ENCODE data around the gene DNAAF6.

Gene DNAAF6

GRCh38 chrX:107290019-107290418, 83.6 kb downstream of the DNAAF6 start:
- TF ChIP-seq EZH2phosphoT487 (IDR thresholded peaks at IDR 0.05; ENCODE audit: low read depth) (no peak), CTCF (IDR thresholded peaks at IDR 0.05; ENCODE audit: low read depth, low read length) (peak; percentile 15; the same call in 1 of the 2 replicates)
- H3K27me3 ChIP-seq (ENCODE audit: low read depth, low read length) = no peaks in the 10 kb centered on the region
- H4K20me1 ChIP-seq (ENCODE audit: insufficient read depth, low read length) = no peaks in the 10 kb centered on the region
- H3K4me1 ChIP-seq (ENCODE audit: low read length) = no peaks in the 10 kb centered on the region
- no peaks in the 10 kb centered on the region for H3K9me3 ChIP-seq (ENCODE audit: insufficient read depth, low read length)
- H3K4me2 ChIP-seq (ENCODE audit: low read length) = no peak overlapping the region
- no peak overlapping the region for H2AFZ ChIP-seq (ENCODE audit: low read depth, low read length)
- no peak overlapping the region for H3K4me3 ChIP-seq (ENCODE audit: low read length)
- H3K79me2 ChIP-seq (ENCODE audit: low read length) = no peaks in the 10 kb centered on the region
- H3K36me3 ChIP-seq (replicated peaks; ENCODE audit: low read depth, low read length) = no peaks in the 10 kb centered on the region
- no peak overlapping the region for H3K9ac ChIP-seq (ENCODE audit: low read length)
- no peak overlapping the region for H3K27ac ChIP-seq (ENCODE audit: low read length)

DNA sequence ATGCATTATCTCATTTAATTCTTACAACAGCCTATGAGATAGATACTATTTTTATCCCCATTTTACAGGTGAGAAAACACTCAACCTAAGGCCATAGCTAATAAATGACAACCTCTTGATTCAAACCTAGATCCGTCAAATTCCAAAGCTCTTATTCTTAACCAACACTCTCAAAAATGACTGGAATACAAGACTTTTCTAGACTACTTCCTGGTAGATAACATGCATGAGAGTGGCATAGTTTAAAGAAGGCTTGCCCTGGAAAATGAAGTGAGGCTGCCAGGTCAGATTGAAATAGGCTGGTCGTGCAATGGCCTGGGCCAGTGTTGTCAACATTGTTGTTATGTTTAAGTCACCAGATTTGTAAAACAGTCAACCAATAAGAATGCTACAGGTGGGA, 86.6 kb downstream of the DNAAF6 start:
- H2AFZ ChIP-seq (ENCODE audit: low read depth, low read length) = no peak overlapping the region
- no peak overlapping the region for H3K4me2 ChIP-seq (ENCODE audit: low read length)
- no peaks in the 10 kb centered on the region for H3K36me3 ChIP-seq (replicated peaks; ENCODE audit: low read depth, low read length)
- no peak overlapping the region for H3K27ac ChIP-seq (ENCODE audit: low read length)
- no peaks in the 10 kb centered on the region for H3K79me2 ChIP-seq (ENCODE audit: low read length)
- no peaks in the 10 kb centered on the region for H4K20me1 ChIP-seq (ENCODE audit: insufficient read depth, low read length)
- no peaks in the 10 kb centered on the region for H3K27me3 ChIP-seq (ENCODE audit: low read depth, low read length)
- no peaks in the 10 kb centered on the region for H3K9me3 ChIP-seq (ENCODE audit: insufficient read depth, low read length)
- no peak for TF ChIP-seq CTCF (IDR thresholded peaks at IDR 0.05; ENCODE audit: low read depth, low read length)
- no peak for TF ChIP-seq EZH2phosphoT487 (IDR thresholded peaks at IDR 0.05; ENCODE audit: low read depth)
- no peaks in the 10 kb centered on the region for H3K4me1 ChIP-seq (ENCODE audit: low read length)
- no peak overlapping the region for H3K9ac ChIP-seq (ENCODE audit: low read length)
- no peak overlapping the region for H3K4me3 ChIP-seq (ENCODE audit: low read length)

Measured in OCI-LY3 (cell line).